Measurements from ENCODE around the gene RTP4.

Gene RTP4

GRCh38 chr3:187325632-187326031 lies 42.6 kb upstream of the RTP4 start:
- Histone ChIP-seq H3K4me2 (ENCODE audit: low read depth, low read length) (no peak overlapping the region), H3K9me3 (replicated peaks; ENCODE audit: insufficient read depth, low read length) (no peaks in the 10 kb centered on the region), H4K20me1 (ENCODE audit: insufficient read depth, low read length) (no peaks in the 10 kb centered on the region), H3K9ac (ENCODE audit: low read length) (no peak overlapping the region), H3K36me3 (replicated peaks; ENCODE audit: insufficient read depth, low read length) (no peaks in the 10 kb centered on the region), H3K9me2 (replicated peaks; ENCODE audit: insufficient read depth, low read length) (no peaks in the 10 kb centered on the region), H3K27ac (ENCODE audit: low read length) (no peak overlapping the region), H3K79me2 (ENCODE audit: low read length) (no peaks in the 10 kb centered on the region), H3K27me3 (replicated peaks; ENCODE audit: insufficient read depth, low read length) (no peaks in the 10 kb centered on the region), H3K4me3 (ENCODE audit: low read length) (no peak overlapping the region), H3K4me1 (ENCODE audit: low read length) (no peaks in the 10 kb centered on the region), H3F3A (ENCODE audit: insufficient read depth, low read length) (no peaks in the 10 kb centered on the region), H2AFZ (ENCODE audit: low read length) (no peak overlapping the region)
- no peak for DNase-seq
- no peak for TF ChIP-seq EZH2 (optimal IDR thresholded peaks at IDR 0.05; ENCODE audit: low read depth, low read length)
- TF ChIP-seq CTCF (IDR thresholded peaks at IDR 0.05; ENCODE audit: low read length) = no peak
- TF ChIP-seq EZH2phosphoT487 (IDR thresholded peaks at IDR 0.05; ENCODE audit: low read length) = no peak

- no peaks in the 10 kb centered on the region for H3K27me3 ChIP-seq (replicated peaks; ENCODE audit: insufficient read depth, low read length)
- H3K27ac ChIP-seq (ENCODE audit: low read length) = no peak overlapping the region
- no peaks in the 10 kb centered on the region for H3K79me2 ChIP-seq (ENCODE audit: low read length)
- H3K9me3 ChIP-seq (replicated peaks; ENCODE audit: insufficient read depth, low read length) = no peaks in the 10 kb centered on the region
- H3K4me1 ChIP-seq (ENCODE audit: low read length) = no peaks in the 10 kb centered on the region
- H3F3A ChIP-seq (ENCODE audit: insufficient read depth, low read length) = no peaks in the 10 kb centered on the region
- H3K4me2 ChIP-seq (ENCODE audit: low read depth, low read length) = no peak overlapping the region
- no peak overlapping the region for H3K9ac ChIP-seq (ENCODE audit: low read length)
- no peaks in the 10 kb centered on the region for H3K36me3 ChIP-seq (replicated peaks; ENCODE audit: insufficient read depth, low read length)
- no peaks in the 10 kb centered on the region for H3K9me2 ChIP-seq (replicated peaks; ENCODE audit: insufficient read depth, low read length)
- TF ChIP-seq CTCF (IDR thresholded peaks at IDR 0.05; ENCODE audit: low read length) = no peak
- TF ChIP-seq EZH2phosphoT487 (IDR thresholded peaks at IDR 0.05; ENCODE audit: low read length) = no peak
- no peak for TF ChIP-seq EZH2 (optimal IDR thresholded peaks at IDR 0.05; ENCODE audit: low read depth, low read length)
- H4K20me1 ChIP-seq (ENCODE audit: insufficient read depth, low read length) = no peaks in the 10 kb centered on the region
- DNase-seq = no peak
- H2AFZ ChIP-seq (ENCODE audit: low read length) = no peak overlapping the region
- no peak overlapping the region for H3K4me3 ChIP-seq (ENCODE audit: low read length)
These were observed 40.3 kb upstream of the RTP4 start for GRCh38 chr3:187327845-187328244.

- no peak overlapping the region for H3K27ac ChIP-seq (ENCODE audit: low read length)
- no peaks in the 10 kb centered on the region for H3K9me2 ChIP-seq (replicated peaks; ENCODE audit: insufficient read depth, low read length)
- H3K36me3 ChIP-seq (replicated peaks; ENCODE audit: insufficient read depth, low read length) = no peaks in the 10 kb centered on the region
- H3K4me1 ChIP-seq (ENCODE audit: low read length) = no peaks in the 10 kb centered on the region
- no peak for DNase-seq
- H4K20me1 ChIP-seq (ENCODE audit: insufficient read depth, low read length) = no peaks in the 10 kb centered on the region
- TF ChIP-seq EZH2phosphoT487 (IDR thresholded peaks at IDR 0.05; ENCODE audit: low read length) = no peak
- TF ChIP-seq CTCF (IDR thresholded peaks at IDR 0.05; ENCODE audit: low read length) = no peak
- no peak for TF ChIP-seq EZH2 (optimal IDR thresholded peaks at IDR 0.05; ENCODE audit: low read depth, low read length)
- H3K9me3 ChIP-seq (replicated peaks; ENCODE audit: insufficient read depth, low read length) = no peaks in the 10 kb centered on the region
- no peak overlapping the region for H3K4me2 ChIP-seq (ENCODE audit: low read depth, low read length)
- no peak overlapping the region for H2AFZ ChIP-seq (ENCODE audit: low read length)
- H3K4me3 ChIP-seq (ENCODE audit: low read length) = no peak overlapping the region
- H3K79me2 ChIP-seq (ENCODE audit: low read length) = no peaks in the 10 kb centered on the region
- H3K27me3 ChIP-seq (replicated peaks; ENCODE audit: insufficient read depth, low read length) = no peaks in the 10 kb centered on the region
- H3F3A ChIP-seq (ENCODE audit: insufficient read depth, low read length) = no peaks in the 10 kb centered on the region
- no peak overlapping the region for H3K9ac ChIP-seq (ENCODE audit: low read length)
These were observed 39.5 kb upstream of the RTP4 start for GRCh38 chr3:187328691-187329090.
